ENCODE measurements around the gene INS. TPM values are rescaled to one million over a fixed set of nuclear protein-coding genes. Genes with fewer than 3 reads are reported as not detected.

The INS gene
- total and polyA plus RNA-seq, 2 of the 4 experiments (the other 2 are of a cell fraction): not detected

DNA sequence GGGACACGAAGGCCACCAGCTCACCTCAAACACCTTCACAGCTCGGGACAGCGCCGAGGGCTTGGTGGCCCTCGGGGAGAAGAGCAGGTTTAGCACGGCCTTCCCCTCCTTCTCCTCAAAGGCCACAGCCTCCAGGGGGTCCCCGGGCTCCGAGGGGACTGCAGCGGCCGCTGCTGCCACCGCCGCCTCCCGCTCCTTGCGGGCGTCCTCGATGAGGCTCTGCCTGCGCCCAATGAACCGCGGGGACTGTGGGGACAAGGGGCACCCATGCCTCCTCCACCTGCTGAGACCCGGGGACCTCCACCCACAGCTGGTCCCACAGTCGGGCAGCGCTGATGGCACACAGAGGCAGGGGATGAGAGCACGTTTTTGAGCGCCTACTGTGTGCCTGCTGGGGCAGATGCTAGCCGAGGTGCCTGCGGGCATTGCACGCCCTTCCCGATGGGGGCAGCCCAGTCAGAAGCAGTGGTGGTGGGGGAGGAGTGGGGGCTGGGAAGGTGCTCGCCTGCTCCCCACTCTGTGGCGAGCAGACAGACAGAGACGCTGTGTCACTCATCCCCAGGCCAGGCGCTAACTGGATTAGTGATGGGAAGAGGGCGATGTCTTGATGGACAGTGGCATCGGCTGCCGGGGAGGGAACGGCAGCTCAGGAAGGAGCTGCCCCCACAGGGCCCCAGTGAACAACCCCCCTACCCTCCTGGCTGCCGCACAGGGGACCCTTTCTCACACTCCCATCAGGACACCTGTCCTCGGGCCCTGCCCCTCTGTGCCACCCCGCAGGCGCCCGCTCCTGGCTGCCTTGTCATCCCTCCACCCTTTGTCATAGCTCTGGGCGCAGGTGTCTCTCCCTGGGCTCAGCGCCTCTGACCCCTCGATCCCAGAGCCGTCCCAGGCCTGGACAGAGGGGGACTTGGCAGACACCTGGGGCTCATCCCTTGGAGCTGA lies 8.9 kb upstream of the INS start:
- Histone ChIP-seq H2BK5ac (ENCODE audit: low read depth, low read length, poor library complexity, severe bottlenecking) (no peak overlapping the region), H3K9ac (ENCODE audit: low read depth, low read length) (no peak overlapping the region), H3K36me3 (ENCODE audit: control insufficient read depth, insufficient read depth, low read length) (no peaks in the 10 kb centered on the region), H3K14ac (replicated peaks; ENCODE audit: low read depth, low read length) (no peak overlapping the region), H4K8ac (ENCODE audit: low read depth in 2 of 2, low read length in 2 of 2) (no peak overlapping the region), H2BK20ac (ENCODE audit: low read depth, low read length) (no peak overlapping the region), H4K20me1 (ENCODE audit: insufficient read depth, low read length) (no peaks in the 10 kb centered on the region; the same call in 1 of the 2 replicates), H3K9me3 (ENCODE audit: control insufficient read depth, insufficient read depth, low read length) (no peaks in the 10 kb centered on the region), H3K56ac (ENCODE audit: extremely low read depth, insufficient read depth, low read length) (no peak overlapping the region), H3K23ac (ENCODE audit: low read depth, low read length) (no peak overlapping the region), H2AFZ (replicated peaks; ENCODE audit: low read length, poor library complexity) (no peak overlapping the region), H3K27ac (ENCODE audit: insufficient read depth, low read length) (no peak overlapping the region), H3K4me3 (ENCODE audit: insufficient read depth, low read depth, low read length) (no peak overlapping the region), H2BK15ac (ENCODE audit: low read depth, low read length) (no peak overlapping the region), H3K4ac (ENCODE audit: low read depth, low read length) (no peak overlapping the region), H3K9me1 (ENCODE audit: insufficient read depth, low read length) (no peaks in the 10 kb centered on the region), H2AK5ac (ENCODE audit: low read depth, low read length) (no peak overlapping the region), H3K4me1 (ENCODE audit: control insufficient read depth, insufficient read depth, low read length) (no peaks in the 10 kb centered on the region), H4K91ac (ENCODE audit: insufficient read depth, low read depth, low read length) (no peak overlapping the region), H2AK9ac (replicated peaks; ENCODE audit: low read depth, low read length, poor library complexity) (no peak overlapping the region), H3K79me1 (ENCODE audit: low read depth in 1 of 2, low read length in 2 of 2) (no peaks in the 10 kb centered on the region), H3K18ac (ENCODE audit: low read depth, low read length) (no peak overlapping the region), H4K5ac (ENCODE audit: low read depth, low read length) (no peak overlapping the region), H3K4me2 (ENCODE audit: low read depth, low read length) (no peak overlapping the region), H3K27me3 (ENCODE audit: control insufficient read depth, insufficient read depth, low read length) (peaks cover 13% of the 10 kb centered on the region; the same call in 1 of the 2 replicates), H2BK120ac (ENCODE audit: low read depth, low read length) (no peak overlapping the region)
- DNase-seq: no peak
- TF ChIP-seq MAZ (IDR thresholded peaks at IDR 0.05; ENCODE audit: borderline replicate concordance, low read depth, low read length) (no peak), RAD21 (IDR thresholded peaks at IDR 0.05; ENCODE audit: low read length) (no peak)
- no TSS peak for BruUV-seq (replicated peaks)
- ChIA-PET CTCF (no interaction called here), POLR2A (ENCODE audit: unreplicated experiment) (interaction anchor here (0.6 kb wide), 1 partner anchor 39 kb away, joined by 3 read pairs; no protein-coding TSS in a partner anchor)
- ATAC-seq (ENCODE audit: low read depth): no peak
- in situ Hi-C loops (cut with MboI; ENCODE audit: low sequenced_read_pairs) (no loop called here), intact Hi-C loops (cut with micrococcal nuclease) (no loop called here), dilution Hi-C loops (cut with HindIII; ENCODE audit: low sequenced_read_pairs, unreplicated experiment) (no loop called here)
- 84% methylated on average over 11 of the region's 45 CpGs; no CpG with 5 or more reads in 1 of the 2 experiments for WGBS, 2 experiments (ENCODE audit: extremely low coverage in 2 of 2, insufficient read length in 1 of 2)

Measured in IMR-90 (cell line).